ENCODE measurements around the gene SAP25.

DNA sequence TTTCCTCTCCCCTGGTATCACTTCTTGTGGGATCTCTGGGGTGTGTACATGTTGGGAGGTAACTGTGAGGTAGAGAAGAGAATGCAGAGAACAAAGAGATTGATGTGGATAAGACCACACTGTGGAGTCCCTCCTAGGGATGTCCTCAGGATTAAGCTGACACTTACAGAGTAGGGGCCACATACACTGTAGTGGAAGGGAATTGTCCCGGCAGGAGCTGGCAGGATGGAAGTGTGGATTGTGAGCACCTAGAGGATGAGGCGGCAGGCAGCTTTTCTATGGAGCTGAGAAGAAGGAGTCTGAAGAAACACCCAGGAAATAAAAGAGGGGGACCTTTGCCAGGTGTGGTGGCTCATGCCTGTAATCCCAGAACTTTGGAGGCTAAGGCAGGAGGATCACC lies 21.2 kb downstream of the SAP25 start:
- TF ChIP-seq ZNF384 (IDR thresholded peaks at IDR 0.05) (no peak), ELF4 (IDR thresholded peaks at IDR 0.05) (no peak), FOXK2 (IDR thresholded peaks at IDR 0.05) (no peak), SUZ12 (IDR thresholded peaks at IDR 0.05) (no peak), SP1 (IDR thresholded peaks at IDR 0.05) (no peak)

Measured in HEK293T (cell line).